Adrenal gland (tissue), 5 donors: ENCODE results near the gene HES6.

Experiments
- CTCF ChIP-seq, 6 experiments: fragments of 450-650 bp in 4 of 6; fragments of 200-600 bp in 2 of 6; sonication (generic) in 1 of 6; IDR thresholded peaks; 1 replicate in 5 of 6; 2 replicates in 1 of 6; pipeline versions ENCODE4 v1.5.1 to v1.8.0; 2016 to 2021; ENCODE audit warnings: antibody characterized with exemption in 6 of 6, mild to moderate bottlenecking in 2 of 6, moderate library complexity in 1 of 6
- POLR2A ChIP-seq, 2 donors: fragments of 450-650 bp; IDR thresholded peaks; one replicate each; pipeline ENCODE4 v1.6.1; 2017; ENCODE audit warnings: antibody characterized with exemption in 2 of 2, mild to moderate bottlenecking in 2 of 2, moderate library complexity in 1 of 2
- donor health status: DM: no; HTN: no; CAD: no.

- TF ChIP-seq CTCF (IDR thresholded peaks at IDR 0.05), result no peak
- no peak for TF ChIP-seq POLR2A (IDR thresholded peaks at IDR 0.05)
These were observed 15.3 kb upstream of the HES6 start for GRCh38 chr2:238255151-238255551.
